Hepatocyte (in vitro differentiated cells): ENCODE measurements around the gene FAM200A.

ENCODE experiments used
- EZH2 ChIP-seq: fragments of 200-600 bp; sonication (generic); IDR thresholded peaks from 2 replicates; pipeline ENCODE4 v1.6.1; 2016; ENCODE audit warnings: antibody characterized with exemption, mild to moderate bottlenecking, borderline replicate concordance
- TF ChIP-seq, protein P1 (sequence below): fragments of 200-600 bp; sonication (generic); IDR thresholded peaks from 2 replicates; pipeline ENCODE4 v1.5.1; 2016; ENCODE audit warnings: antibody characterized with exemption, mild to moderate bottlenecking; ENCODE audit not compliant: poor library complexity

DNA sequence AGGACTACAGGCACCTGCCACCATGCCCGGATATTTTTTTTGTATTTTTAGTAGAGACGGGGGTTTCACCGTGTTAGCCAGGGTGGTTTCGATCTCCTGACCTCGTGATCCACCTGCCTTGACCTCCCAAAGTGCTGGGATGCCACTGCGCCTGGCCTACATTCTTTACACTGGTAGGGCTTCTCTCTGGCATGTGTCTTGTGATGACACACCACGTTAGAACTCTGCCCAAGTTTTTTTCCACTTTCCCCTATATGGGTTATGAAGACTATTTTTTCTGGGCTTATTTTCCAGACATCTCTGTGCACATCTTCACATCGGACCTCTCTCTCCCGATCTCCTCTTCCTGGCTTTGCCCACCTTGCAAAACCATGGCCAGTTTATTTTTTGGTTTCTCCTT lies 10.7 kb downstream of the FAM200A start:
- TF ChIP-seq, protein P1, sequence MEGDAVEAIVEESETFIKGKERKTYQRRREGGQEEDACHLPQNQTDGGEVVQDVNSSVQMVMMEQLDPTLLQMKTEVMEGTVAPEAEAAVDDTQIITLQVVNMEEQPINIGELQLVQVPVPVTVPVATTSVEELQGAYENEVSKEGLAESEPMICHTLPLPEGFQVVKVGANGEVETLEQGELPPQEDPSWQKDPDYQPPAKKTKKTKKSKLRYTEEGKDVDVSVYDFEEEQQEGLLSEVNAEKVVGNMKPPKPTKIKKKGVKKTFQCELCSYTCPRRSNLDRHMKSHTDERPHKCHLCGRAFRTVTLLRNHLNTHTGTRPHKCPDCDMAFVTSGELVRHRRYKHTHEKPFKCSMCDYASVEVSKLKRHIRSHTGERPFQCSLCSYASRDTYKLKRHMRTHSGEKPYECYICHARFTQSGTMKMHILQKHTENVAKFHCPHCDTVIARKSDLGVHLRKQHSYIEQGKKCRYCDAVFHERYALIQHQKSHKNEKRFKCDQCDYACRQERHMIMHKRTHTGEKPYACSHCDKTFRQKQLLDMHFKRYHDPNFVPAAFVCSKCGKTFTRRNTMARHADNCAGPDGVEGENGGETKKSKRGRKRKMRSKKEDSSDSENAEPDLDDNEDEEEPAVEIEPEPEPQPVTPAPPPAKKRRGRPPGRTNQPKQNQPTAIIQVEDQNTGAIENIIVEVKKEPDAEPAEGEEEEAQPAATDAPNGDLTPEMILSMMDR: no peak
- TF ChIP-seq EZH2: no peak
